Panc1 (cell line): Measurements from ENCODE around the gene EME2. TPM values are rescaled to one million over a fixed set of nuclear protein-coding genes. Genes with fewer than 3 reads are reported as not detected.

ENCODE experiments used
- ATAC-seq: fragments of 200-7000 bp; cut with Tn5 transposase; 2 replicates; pipeline ENCODE4 v1.9.1; 2020; ENCODE audit warnings: mild to moderate bottlenecking, moderate library complexity
- BruUV-seq: library from RNA; stranded (reverse); fragments of 400-500 nt; replicated peaks from 2 replicates; lab custom pipeline; 2021; lab: Mats Ljungman, UMichigan
- CTCF ChIA-PET: fragments of 300-600 bp; sonication (Branson Sonifier 250); formaldehyde crosslinking; loops from one replicate; lab custom pipeline; 2022; ENCODE audit warnings: antibody characterized with exemption; lab: Charles Lee
- POLR2A ChIA-PET: fragments of 300-600 bp; sonication (Branson Sonifier 250); formaldehyde crosslinking; loops from one replicate; lab custom pipeline; 2022; ENCODE audit warnings: antibody characterized with exemption; lab: Charles Lee
- DNase-seq: peaks from one replicate; pipeline ENCODE4 v3.0.0-alpha.2; 2010; ENCODE audit warnings: low read depth, low spot score
- H3K27ac ChIP-seq: 2 replicates; pipeline ENCODE4 v1.5.1; 2011; ENCODE audit warnings: mild to moderate bottlenecking, low read length, inconsistent platforms
- H3K27me3 ChIP-seq: fragments of 200-500 bp; sonication (Bioruptor generic); 2 replicates; pipeline ENCODE4 v1.6.0; 2014; ENCODE audit warnings: low read length, inconsistent platforms; ENCODE audit not compliant: control insufficient read depth, insufficient read depth
- H3K36me3 ChIP-seq: fragments of 200-500 bp; sonication (Bioruptor generic); 2 replicates; pipeline ENCODE4 v1.5.1; 2014; ENCODE audit warnings: inconsistent platforms, mild to moderate bottlenecking, low read length, moderate library complexity; ENCODE audit not compliant: control insufficient read depth, insufficient read depth
- H3K4me1 ChIP-seq: 2 replicates; pipeline ENCODE4 v1.5.1; 2011; ENCODE audit warnings: inconsistent platforms, mild to moderate bottlenecking, low read length, moderate library complexity; ENCODE audit not compliant: control insufficient read depth, insufficient read depth
- H3K4me3 ChIP-seq, 2 experiments: 2 replicates each; pipeline ENCODE4 v1.5.1; 2011 to 2012; ENCODE audit warnings: low read depth in 2 of 2, low read length in 2 of 2, mild to moderate bottlenecking in 2 of 2, inconsistent platforms in 1 of 2, moderate library complexity in 1 of 2
- H3K9me3 ChIP-seq: fragments of 200-500 bp; sonication (Bioruptor generic); 2 replicates; pipeline ENCODE4 v1.5.1; 2014; ENCODE audit warnings: low read depth, mild to moderate bottlenecking, inconsistent platforms, low read length, moderate library complexity; ENCODE audit not compliant: control insufficient read depth, insufficient read depth
- POLR2AphosphoS5 ChIP-seq: IDR thresholded peaks from 2 replicates; pipeline ENCODE4 v1.6.1; 2012; ENCODE audit warnings: mild to moderate bottlenecking, low read depth, low read length, moderate library complexity
- SIN3A ChIP-seq: IDR thresholded peaks from 2 replicates; pipeline ENCODE4 v1.6.1; 2012; ENCODE audit warnings: low read depth, mild to moderate bottlenecking, low read length, moderate library complexity, borderline replicate concordance; ENCODE audit not compliant: insufficient read depth
- TCF7L2 ChIP-seq: IDR thresholded peaks from 2 replicates; pipeline ENCODE4 v1.6.1; 2011; ENCODE audit warnings: mild to moderate bottlenecking, low read depth, low read length, inconsistent platforms
- in situ Hi-C: cut with HindIII; loops from 2 replicates; pipeline ENCODE4 v1.10.0; 2016; ENCODE audit warnings: low sequenced_read_pairs, low pct_unique_long_range_greater_than_20kb
- intact Hi-C: fragments of 100-400 bp; cut with micrococcal nuclease; formaldehyde crosslinking; loops from one replicate; pipeline ENCODE4 v1.10.0; 2022; ENCODE audit not compliant: unreplicated experiment
- total RNA-seq: library from RNA; stranded (reverse); gene quantifications from one replicate; pipeline ENCODE4 v1.2.1, GENCODE V29; 2021; ENCODE audit not compliant: unreplicated experiment
- TF ChIP-seq, protein P1 (sequence below): fragments of 450-650 bp; IDR thresholded peaks from 2 replicates; pipeline ENCODE4 v1.5.1; 2017; ENCODE audit warnings: mild to moderate bottlenecking
- TF ChIP-seq, protein P2 (sequence below), 2 experiments: IDR thresholded peaks; 2 replicates each; pipeline ENCODE4 v1.6.1; 2011 to 2012; ENCODE audit warnings: low read depth in 2 of 2, control low read depth in 1 of 2, low read length in 1 of 2, mild to moderate bottlenecking in 1 of 2, moderate library complexity in 1 of 2; ENCODE audit not compliant: insufficient read depth in 1 of 2

Gene EME2
- total RNA-seq, 1 experiment from 2014 or later: 53.4 TPM

DNA sequence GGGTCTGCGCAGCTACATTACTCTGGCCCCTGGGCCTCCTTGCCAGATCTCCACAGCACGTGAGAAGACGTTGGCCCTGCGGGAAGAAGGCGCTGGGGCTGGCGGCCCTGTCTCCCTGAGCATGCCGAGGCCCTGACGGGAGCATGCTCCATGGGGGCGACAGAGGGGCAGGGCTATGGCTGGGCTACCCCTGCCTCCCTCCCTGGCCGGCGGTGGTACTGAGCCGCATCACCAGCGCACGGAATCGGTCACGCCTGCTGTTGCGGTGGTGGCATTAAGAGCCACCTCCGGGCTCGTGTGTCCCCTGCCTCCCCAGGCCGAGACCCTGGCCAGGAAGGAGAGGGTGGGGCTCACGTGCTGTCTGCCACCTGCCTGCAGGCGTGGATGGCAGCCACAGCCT, 38.5 kb upstream of the EME2 start:
- in situ Hi-C loops (no loop called here), intact Hi-C loops (no loop called here)
- Histone ChIP-seq H3K36me3 (no peaks in the 10 kb centered on the region), H3K9me3 (no peaks in the 10 kb centered on the region), H3K4me1 (no peaks in the 10 kb centered on the region), H3K4me3 (no peak overlapping the region), H3K27ac (no peak overlapping the region), H3K27me3 (no peaks in the 10 kb centered on the region)
- ATAC-seq: no peak
- ChIA-PET POLR2A (no interaction called here), CTCF (no interaction called here)
- no TSS peak for BruUV-seq
- no peak for DNase-seq
- TF ChIP-seq, protein P1, sequence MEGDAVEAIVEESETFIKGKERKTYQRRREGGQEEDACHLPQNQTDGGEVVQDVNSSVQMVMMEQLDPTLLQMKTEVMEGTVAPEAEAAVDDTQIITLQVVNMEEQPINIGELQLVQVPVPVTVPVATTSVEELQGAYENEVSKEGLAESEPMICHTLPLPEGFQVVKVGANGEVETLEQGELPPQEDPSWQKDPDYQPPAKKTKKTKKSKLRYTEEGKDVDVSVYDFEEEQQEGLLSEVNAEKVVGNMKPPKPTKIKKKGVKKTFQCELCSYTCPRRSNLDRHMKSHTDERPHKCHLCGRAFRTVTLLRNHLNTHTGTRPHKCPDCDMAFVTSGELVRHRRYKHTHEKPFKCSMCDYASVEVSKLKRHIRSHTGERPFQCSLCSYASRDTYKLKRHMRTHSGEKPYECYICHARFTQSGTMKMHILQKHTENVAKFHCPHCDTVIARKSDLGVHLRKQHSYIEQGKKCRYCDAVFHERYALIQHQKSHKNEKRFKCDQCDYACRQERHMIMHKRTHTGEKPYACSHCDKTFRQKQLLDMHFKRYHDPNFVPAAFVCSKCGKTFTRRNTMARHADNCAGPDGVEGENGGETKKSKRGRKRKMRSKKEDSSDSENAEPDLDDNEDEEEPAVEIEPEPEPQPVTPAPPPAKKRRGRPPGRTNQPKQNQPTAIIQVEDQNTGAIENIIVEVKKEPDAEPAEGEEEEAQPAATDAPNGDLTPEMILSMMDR: no peak
- TF ChIP-seq, protein P2, sequence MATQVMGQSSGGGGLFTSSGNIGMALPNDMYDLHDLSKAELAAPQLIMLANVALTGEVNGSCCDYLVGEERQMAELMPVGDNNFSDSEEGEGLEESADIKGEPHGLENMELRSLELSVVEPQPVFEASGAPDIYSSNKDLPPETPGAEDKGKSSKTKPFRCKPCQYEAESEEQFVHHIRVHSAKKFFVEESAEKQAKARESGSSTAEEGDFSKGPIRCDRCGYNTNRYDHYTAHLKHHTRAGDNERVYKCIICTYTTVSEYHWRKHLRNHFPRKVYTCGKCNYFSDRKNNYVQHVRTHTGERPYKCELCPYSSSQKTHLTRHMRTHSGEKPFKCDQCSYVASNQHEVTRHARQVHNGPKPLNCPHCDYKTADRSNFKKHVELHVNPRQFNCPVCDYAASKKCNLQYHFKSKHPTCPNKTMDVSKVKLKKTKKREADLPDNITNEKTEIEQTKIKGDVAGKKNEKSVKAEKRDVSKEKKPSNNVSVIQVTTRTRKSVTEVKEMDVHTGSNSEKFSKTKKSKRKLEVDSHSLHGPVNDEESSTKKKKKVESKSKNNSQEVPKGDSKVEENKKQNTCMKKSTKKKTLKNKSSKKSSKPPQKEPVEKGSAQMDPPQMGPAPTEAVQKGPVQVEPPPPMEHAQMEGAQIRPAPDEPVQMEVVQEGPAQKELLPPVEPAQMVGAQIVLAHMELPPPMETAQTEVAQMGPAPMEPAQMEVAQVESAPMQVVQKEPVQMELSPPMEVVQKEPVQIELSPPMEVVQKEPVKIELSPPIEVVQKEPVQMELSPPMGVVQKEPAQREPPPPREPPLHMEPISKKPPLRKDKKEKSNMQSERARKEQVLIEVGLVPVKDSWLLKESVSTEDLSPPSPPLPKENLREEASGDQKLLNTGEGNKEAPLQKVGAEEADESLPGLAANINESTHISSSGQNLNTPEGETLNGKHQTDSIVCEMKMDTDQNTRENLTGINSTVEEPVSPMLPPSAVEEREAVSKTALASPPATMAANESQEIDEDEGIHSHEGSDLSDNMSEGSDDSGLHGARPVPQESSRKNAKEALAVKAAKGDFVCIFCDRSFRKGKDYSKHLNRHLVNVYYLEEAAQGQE (IDR thresholded peaks at IDR 0.05; ENCODE audit: insufficient read depth in 1 of 2, low read depth in 2 of 2, low read length in 1 of 2): no peak
- TF ChIP-seq SIN3A: no peak

DNA sequence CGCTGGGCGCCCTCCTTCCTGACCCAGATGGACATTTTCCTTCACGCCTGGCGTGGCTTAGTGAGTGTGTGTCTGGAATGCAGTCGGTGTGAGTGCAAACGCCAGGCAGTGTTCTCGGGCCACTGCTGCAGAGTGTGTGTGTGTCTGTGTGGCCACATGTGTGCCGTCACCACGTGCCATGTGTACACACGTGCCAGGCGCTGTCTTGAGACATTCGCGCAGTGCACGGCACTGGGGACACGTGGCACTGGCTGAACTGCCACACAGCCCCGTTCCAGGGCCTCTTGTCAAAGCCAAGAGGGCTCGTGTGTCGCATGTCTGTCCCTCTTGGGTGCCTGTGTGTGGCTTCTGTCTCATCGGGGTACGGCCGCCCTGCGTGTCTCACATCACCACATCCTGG, 37.8 kb upstream of the EME2 start:
- POLR2A ChIA-PET: no interaction called here
- H3K27ac ChIP-seq: no peak overlapping the region
- no peaks in the 10 kb centered on the region for H3K4me1 ChIP-seq
- no peaks in the 10 kb centered on the region for H3K27me3 ChIP-seq
- BruUV-seq: no TSS peak
- TF ChIP-seq, protein P2 (IDR thresholded peaks at IDR 0.05; ENCODE audit: insufficient read depth in 1 of 2, low read depth in 2 of 2, low read length in 1 of 2): no peak
- TF ChIP-seq, protein P1: no peak
- TF ChIP-seq POLR2AphosphoS5: no peak
- no peak for TF ChIP-seq TCF7L2
- no peak for TF ChIP-seq SIN3A
- DNase-seq: no peak
- CTCF ChIA-PET: no interaction called here
- no peak overlapping the region for H3K4me3 ChIP-seq
- H3K9me3 ChIP-seq: no peaks in the 10 kb centered on the region
- intact Hi-C loops: no loop called here
- ATAC-seq: no peak
- in situ Hi-C loops: no loop called here
- H3K36me3 ChIP-seq: no peaks in the 10 kb centered on the region
